T-helper 2 cell treated with Interferon-gamma antibody and Interleukin-4, amounts not matched to agents 5 μg/mL and 100 μg/mL, for 36 hours (primary cell): ENCODE results near the gene C11orf87.

Source experiments
- DNase-seq: peaks from one replicate; pipeline ENCODE4 v3.0.0; 2021; ENCODE audit warnings: low spot score
- H3K27ac Mint-ChIP-seq: one replicate; pipeline ENCODE4 v1.8.0; 2021; ENCODE audit warnings: mild to moderate bottlenecking, mixed read lengths
- H3K27me3 Mint-ChIP-seq: one replicate; pipeline ENCODE4 v1.8.0; 2021; ENCODE audit warnings: low read depth, mixed read lengths
- H3K36me3 Mint-ChIP-seq: one replicate; pipeline ENCODE4 v1.8.0; 2021; ENCODE audit warnings: low read depth, mixed read lengths
- H3K4me1 Mint-ChIP-seq: one replicate; pipeline ENCODE4 v1.8.0; 2021; ENCODE audit warnings: low read depth, mixed read lengths
- H3K4me3 Mint-ChIP-seq: one replicate; pipeline ENCODE4 v1.8.0; 2022; ENCODE audit warnings: mild to moderate bottlenecking, moderate library complexity, mixed read lengths
- H3K9me3 Mint-ChIP-seq: one replicate; pipeline ENCODE4 v1.8.0; 2021; ENCODE audit warnings: mixed read lengths

The C11orf87 gene

GRCh38 chr11:109424901-109425300 is 2.9 kb downstream of the C11orf87 start:
- Mint-ChIP-seq H3K36me3 (no peaks in the 10 kb centered on the region), H3K9me3 (no peaks in the 10 kb centered on the region), H3K4me3 (no peak overlapping the region), H3K27ac (no peak overlapping the region), H3K27me3 (peaks cover 24% of the 10 kb centered on the region), H3K4me1 (peaks cover 2% of the 10 kb centered on the region)
- DNase-seq, result no peak

DNA sequence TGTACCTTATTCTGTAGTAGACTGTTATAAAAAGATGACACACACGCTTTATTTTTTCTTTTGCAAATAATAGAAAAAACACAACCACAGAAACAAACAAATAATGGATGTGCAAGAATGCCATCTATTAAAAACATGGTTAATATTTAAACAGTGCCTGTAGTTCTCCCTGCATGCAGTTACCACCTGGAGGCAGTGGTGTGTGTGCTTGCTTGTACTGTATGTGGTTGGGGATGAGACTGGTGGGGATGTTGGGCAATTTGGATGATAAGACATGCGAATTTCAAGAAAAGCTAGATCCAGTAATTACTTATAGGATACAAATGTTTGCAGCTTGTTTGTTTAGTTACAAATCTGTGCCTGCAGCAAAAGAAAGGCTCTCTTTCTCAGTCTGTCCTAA is 3.6 kb downstream of the C11orf87 start:
- H3K27ac Mint-ChIP-seq, result no peak overlapping the region
- no peak for DNase-seq
- peaks cover 2% of the 10 kb centered on the region for H3K4me1 Mint-ChIP-seq
- H3K4me3 Mint-ChIP-seq, result no peak overlapping the region
- no peaks in the 10 kb centered on the region for H3K36me3 Mint-ChIP-seq
- H3K9me3 Mint-ChIP-seq, result no peaks in the 10 kb centered on the region
- H3K27me3 Mint-ChIP-seq, result peaks cover 24% of the 10 kb centered on the region

DNA sequence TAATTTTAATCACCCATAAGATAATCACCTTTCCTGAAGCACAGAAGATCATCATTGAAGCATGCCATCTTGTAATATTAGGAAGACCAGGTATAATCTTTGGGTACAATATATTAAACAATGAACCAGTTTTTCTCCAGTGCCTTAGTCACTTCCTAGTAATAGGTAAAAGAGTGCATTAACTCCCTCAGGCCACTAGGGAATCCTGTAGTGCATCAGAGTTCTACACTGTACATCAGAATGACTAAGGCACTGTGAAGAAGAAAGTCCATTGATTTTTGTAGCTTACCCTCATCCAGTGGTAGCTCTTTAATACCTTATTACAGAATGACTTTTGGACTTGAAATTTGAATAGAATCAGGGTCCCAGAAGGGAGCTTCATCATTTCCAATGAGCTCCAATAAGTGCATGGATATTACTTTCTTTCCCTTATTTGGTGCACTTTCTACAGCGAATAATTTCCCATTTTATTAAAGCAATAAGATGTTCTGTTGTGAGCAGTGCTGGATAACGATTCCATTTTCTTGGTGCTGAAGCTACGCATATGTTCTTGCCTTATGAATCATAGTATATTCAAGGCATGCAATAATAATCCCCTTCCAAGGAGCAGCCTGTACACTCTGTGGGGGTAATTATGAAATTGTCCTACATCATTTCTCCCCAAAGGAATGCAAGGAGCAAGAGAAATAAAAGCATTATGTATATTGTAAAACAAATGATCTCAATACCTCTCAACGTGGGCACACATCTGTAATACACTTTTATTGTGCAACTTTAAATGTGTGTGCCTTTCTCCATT is 4.7 kb downstream of the C11orf87 start:
- no peak overlapping the region for H3K27ac Mint-ChIP-seq
- peaks cover 16% of the 10 kb centered on the region for H3K27me3 Mint-ChIP-seq
- peaks cover 2% of the 10 kb centered on the region for H3K4me1 Mint-ChIP-seq
- no peak for DNase-seq
- H3K4me3 Mint-ChIP-seq, result no peak overlapping the region
- H3K36me3 Mint-ChIP-seq, result no peaks in the 10 kb centered on the region
- H3K9me3 Mint-ChIP-seq, result no peaks in the 10 kb centered on the region

DNA sequence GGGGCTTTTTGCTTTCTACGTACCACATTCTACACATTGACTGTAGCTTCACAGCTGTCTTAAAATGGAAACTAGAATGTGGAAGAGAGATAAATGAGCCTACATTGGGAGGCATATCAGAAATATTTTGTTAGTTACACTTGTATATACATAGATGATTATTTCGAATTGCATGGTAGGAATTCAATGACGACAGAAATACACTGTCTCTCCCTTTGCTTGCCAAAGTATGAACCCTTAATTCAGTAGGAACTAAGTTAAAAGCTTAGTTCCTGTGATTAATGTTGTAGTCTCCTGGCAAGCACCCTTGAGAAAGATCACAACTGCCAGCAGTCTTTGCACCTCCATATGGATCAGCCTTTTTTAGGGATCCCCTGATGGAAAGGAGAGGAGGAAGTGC is 10.1 kb downstream of the C11orf87 start:
- no peaks in the 10 kb centered on the region for H3K27me3 Mint-ChIP-seq

GRCh38 chr11:109433753-109434256 is 11.8 kb downstream of the C11orf87 start:
- H3K36me3 Mint-ChIP-seq, result no peaks in the 10 kb centered on the region
- no peaks in the 10 kb centered on the region for H3K4me1 Mint-ChIP-seq
- no peaks in the 10 kb centered on the region for H3K9me3 Mint-ChIP-seq
- H3K4me3 Mint-ChIP-seq, result no peak overlapping the region
- DNase-seq, result no peak
- no peak overlapping the region for H3K27ac Mint-ChIP-seq
- no peaks in the 10 kb centered on the region for H3K27me3 Mint-ChIP-seq

More for the DNA sequence above, 10.1 kb downstream of the C11orf87 start:
- no peak for DNase-seq
- H3K4me3 Mint-ChIP-seq, result no peak overlapping the region
- no peaks in the 10 kb centered on the region for H3K4me1 Mint-ChIP-seq
- H3K36me3 Mint-ChIP-seq, result no peaks in the 10 kb centered on the region
- no peaks in the 10 kb centered on the region for H3K9me3 Mint-ChIP-seq
- H3K27ac Mint-ChIP-seq, result no peak overlapping the region

DNA sequence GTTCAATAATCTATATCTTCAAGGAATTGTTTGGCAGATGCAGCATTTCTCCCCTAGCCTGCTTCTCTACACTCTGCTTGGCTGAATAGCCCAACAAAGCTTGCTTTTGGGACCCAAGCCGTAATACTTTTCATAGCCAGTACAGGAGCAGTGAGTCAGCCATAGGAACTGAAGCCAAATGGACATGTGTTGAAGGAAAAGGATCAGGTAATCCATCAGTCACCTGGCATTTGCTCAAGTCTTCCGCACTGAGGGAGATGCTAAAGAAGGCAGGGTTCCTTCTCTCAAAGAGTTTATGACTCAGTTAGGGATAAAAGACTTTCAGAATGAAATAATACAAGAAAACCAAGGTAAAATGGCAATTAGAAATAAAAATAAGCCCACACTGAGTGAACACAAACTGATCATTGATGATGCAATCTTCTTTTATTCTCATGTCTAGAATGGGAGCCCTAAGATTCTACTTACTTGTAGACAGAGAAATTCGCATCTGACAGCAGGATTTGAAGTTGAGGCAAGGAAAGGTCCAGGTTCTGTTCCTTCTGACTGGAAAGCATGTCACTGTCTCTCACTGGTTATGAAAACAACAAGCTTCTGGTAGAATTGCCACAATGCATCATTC is 13.2 kb downstream of the C11orf87 start:
- Mint-ChIP-seq H3K4me3 (no peak overlapping the region), H3K27ac (no peak overlapping the region), H3K27me3 (no peaks in the 10 kb centered on the region), H3K9me3 (no peaks in the 10 kb centered on the region), H3K36me3 (no peaks in the 10 kb centered on the region), H3K4me1 (no peaks in the 10 kb centered on the region)
- no peak for DNase-seq

GRCh38 chr11:109439684-109440083 is 17.7 kb downstream of the C11orf87 start:
- no peak for DNase-seq
- H3K27ac Mint-ChIP-seq, result no peak overlapping the region
- no peaks in the 10 kb centered on the region for H3K36me3 Mint-ChIP-seq
- no peaks in the 10 kb centered on the region for H3K9me3 Mint-ChIP-seq
- H3K4me1 Mint-ChIP-seq, result no peaks in the 10 kb centered on the region
- no peaks in the 10 kb centered on the region for H3K27me3 Mint-ChIP-seq
- H3K4me3 Mint-ChIP-seq, result no peak overlapping the region

GRCh38 chr11:109443052-109443451 is 21.1 kb downstream of the C11orf87 start:
- no peak overlapping the region for H3K27ac Mint-ChIP-seq
- peaks cover 5% of the 10 kb centered on the region for H3K9me3 Mint-ChIP-seq
- DNase-seq, result no peak
- H3K27me3 Mint-ChIP-seq, result no peaks in the 10 kb centered on the region
- no peaks in the 10 kb centered on the region for H3K4me1 Mint-ChIP-seq
- H3K4me3 Mint-ChIP-seq, result no peak overlapping the region
- H3K36me3 Mint-ChIP-seq, result no peaks in the 10 kb centered on the region

GRCh38 chr11:109454857-109455256 is 32.9 kb downstream of the C11orf87 start:
- no peak for DNase-seq
- Mint-ChIP-seq H3K4me3 (no peak overlapping the region), H3K36me3 (no peaks in the 10 kb centered on the region), H3K27ac (no peak overlapping the region), H3K27me3 (no peaks in the 10 kb centered on the region), H3K4me1 (no peaks in the 10 kb centered on the region), H3K9me3 (peaks cover 9% of the 10 kb centered on the region)
